Measurements from ENCODE around the gene CARD8.

CARD8 gene

GRCh38 chr19:48203794-48204628 lies 51.7 kb downstream of the CARD8 start:
- peak; percentile 90 for DNase-seq

- no peak for DNase-seq
These were observed 52.4 kb downstream of the CARD8 start for GRCh38 chr19:48203222-48203793.

DNA sequence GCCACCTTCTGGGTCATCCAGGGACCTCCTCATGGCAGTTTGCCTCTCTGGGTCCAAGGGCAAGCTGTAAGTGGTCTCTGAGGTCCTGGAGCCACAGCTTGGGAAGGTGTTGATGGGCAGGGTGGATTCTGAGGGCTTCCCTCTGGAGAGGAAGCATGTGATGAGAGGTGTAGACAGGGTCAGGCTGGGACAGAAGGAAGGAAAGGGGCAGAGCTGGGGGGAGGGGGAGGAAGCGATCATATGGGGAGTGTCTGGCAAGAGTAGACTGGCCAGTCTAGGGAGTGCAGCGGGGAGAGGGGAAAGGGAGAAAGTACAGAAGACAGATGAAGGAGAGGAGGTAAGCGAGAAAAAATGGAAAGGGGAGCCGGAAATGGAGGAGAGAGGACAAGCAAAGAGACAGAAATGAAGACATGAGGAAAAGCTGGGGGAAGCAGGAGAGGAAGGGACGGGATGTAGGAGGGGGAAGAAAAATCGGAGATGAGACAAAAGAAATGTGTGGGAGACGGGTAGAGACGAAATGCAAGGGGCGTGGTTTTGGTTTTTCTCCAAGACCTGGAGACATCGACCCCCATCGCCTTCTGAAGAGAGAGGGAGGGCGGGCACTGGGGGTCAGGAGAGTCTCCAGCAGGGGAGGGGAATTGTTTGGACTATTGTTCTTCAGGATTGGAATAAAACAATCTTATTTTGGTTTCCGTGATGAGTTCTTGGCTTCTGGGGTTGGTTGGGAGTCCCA lies 58.6 kb downstream of the CARD8 start:
- DNase-seq = no peak

DNA sequence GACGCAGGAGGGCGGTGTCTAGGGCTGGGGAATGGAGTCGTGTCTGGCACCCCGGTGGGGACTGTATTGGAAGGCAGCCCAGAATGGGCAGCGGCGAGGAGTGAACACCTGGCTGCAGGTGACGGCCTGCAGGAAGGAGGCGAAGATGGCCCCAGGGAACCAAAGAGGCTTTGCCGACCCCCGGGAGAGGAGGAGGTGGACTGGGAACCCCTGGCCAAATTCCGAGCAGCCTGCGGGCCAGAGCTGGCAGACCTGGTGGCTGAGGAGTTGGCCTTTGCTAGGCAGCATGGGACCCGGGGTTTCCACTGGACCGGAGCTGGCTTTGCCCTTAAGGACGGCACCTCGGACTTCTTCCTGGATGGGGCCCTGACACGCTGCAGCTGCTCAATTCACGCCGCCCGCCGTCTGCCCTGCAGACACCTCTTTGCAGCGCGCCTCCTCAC lies 59.4 kb downstream of the CARD8 start:
- DNase-seq = no peak

GRCh38 chr19:48194844-48195830 lies 60.6 kb downstream of the CARD8 start:
- DNase-seq = no peak

DNA sequence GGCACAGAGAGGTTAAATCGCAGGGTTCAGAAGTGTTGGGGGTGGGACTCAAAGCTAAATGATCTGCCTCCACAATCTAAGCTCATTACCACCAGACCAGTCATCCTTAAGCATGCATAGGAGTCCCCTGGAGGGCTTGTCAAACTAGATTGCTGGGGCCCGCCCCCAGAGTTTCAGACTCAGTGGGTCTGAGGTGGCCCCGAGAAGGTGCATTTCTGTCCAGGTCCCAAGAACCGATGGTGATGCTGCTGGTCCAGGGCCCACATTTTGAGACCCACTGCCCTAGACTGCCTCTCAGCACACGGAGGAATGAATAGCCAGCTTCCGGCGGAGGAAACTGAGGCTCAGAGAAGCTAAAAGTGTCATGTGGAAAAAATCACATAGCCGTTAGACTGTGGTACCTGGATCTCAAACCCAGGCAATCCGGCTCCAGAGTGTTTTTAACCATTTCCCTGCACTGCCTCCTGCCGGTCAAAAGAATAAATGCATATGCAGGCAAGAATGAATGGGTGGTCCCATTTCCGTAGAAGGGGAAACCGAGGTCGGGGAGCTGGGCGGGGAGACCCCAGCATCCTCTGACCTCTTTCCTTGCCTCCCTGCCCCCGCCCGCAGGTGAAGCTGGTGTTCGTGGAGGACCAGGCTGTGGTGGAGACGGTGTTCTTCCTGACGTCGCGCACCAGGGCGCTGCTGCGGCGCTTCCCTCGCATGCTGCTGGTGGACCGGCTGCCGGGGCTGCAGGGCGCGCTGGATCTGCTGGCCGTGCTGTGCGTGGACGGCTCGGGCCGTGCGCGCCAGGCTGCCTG lies 61.5 kb downstream of the CARD8 start:
- DNase-seq = peak; percentile 16

DNA sequence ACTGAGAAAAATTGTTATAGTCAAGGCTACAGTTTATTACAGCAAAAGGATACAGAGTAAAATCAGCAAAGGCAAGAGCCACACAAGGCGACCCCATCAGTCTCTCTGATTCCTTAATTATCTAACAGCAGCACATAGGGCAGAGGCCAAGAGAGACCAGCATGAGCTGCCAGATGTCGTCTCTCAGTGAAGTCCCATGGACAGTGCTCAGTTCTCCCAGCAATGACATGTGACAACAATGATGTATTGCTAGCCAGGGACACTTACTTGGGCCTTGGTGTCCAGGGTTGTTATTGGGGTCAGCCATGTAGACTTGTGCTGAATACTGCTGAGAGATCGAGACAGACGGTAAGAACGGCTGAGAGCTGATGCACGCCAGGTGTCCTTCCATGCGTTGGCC lies 63.0 kb downstream of the CARD8 start:
- DNase-seq = no peak

DNA sequence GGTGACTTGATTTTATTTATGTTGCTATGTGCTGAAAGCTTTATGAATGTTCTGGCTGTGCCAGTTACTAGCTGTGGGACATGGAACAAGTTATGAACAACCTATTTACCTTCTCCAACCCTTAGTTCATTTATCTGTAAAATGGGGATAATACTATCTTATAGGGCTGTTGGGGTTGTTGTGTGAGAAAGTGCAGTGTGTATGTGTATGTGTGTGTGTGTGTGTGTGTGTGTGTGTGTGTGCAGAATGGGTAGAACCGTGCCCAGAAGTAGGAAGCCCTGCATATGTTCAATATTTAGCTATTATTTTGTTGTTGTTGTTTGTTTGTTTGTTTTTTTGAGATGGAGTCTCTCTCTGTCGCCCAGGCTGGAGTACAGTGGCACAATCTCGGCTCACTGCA lies 64.8 kb downstream of the CARD8 start:
- no peak for DNase-seq

- DNase-seq = peak; percentile 44
These were observed 65.3 kb downstream of the CARD8 start for GRCh38 chr19:48190288-48190884.

- no peak for DNase-seq
These were observed 69.1 kb downstream of the CARD8 start for GRCh38 chr19:48186541-48186991.

DNA sequence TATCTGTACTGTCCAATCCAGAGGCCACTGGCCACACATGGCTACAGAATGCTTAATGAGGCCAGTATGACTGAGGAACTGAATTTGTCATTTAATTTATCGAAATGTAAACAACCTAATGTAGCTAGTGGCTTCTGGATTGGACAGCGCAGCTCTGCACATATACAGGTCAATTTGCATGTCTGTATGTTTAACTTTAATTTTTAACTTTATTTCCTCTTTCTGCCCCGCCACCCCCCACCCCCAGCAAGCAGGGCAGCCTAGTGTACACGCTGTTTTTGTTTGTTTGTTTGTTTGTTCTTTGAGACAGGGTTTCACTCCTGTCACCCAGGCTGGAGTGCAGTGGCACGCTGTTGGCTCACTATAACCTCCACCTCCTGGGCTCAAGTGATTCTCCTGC lies 69.7 kb downstream of the CARD8 start:
- no peak for DNase-seq

- no peak for DNase-seq
These were observed 72.4 kb downstream of the CARD8 start for GRCh38 chr19:48183356-48183755.

GRCh38 chr19:48182434-48182833 lies 73.3 kb downstream of the CARD8 start:
- no peak for DNase-seq

GRCh38 chr19:48181505-48181904 lies 74.2 kb downstream of the CARD8 start:
- no peak for DNase-seq

GRCh38 chr19:48176226-48176625 lies 79.5 kb downstream of the CARD8 start:
- no peak for DNase-seq

DNA sequence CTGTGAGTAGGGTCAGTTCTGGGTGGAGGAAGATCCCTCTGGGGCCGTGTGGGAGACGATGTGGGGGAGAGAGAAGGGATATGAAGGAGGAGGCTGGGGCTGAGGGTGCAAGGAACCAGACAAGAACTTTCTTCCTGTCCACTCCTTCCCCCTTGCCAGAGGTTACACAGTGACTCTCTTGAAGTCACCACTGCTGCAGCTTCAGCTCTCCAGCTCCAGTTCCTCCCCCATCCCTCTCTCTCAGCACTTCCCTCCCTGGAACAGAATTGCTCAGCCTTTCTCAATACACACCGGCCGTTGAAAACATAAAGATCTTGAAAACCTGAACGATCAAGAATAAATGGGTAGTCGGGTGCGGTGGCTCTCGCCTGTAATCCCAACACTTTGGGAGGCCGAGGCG lies 80.1 kb downstream of the CARD8 start:
- DNase-seq = no peak

GRCh38 chr19:48174445-48175030 lies 81.2 kb downstream of the CARD8 start:
- DNase-seq = no peak

GRCh38 chr19:48171710-48172109 lies 84.0 kb downstream of the CARD8 start:
- no peak for DNase-seq

DNA sequence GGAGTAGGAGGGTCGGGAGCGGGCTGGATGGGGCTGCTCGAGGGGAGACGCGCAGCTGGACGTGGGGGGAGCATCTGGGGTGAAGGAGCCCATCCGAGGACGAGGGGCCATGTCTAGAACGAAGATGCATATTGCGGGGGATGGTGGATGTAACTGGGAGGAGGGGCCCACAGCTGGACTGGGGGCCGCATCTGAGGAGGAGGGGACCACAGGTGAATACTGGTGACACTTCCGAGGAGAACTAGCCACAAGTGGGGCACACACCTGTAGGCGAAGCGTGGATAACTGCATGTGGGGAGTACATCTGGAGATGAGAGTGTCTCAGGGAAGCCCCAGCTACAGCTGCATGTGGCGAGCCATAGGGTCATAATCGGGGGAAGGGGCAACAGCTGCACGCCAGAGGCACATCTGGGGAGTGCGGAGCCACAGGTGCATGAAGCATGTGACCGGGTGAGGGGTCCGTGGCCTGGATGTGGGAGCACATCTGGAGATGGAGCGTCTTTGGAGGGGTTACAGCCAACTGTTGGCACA lies 84.8 kb downstream of the CARD8 start:
- no peak for DNase-seq

All from stimulated activated CD4-positive, alpha-beta T cell treated with anti-CD3 and anti-CD28 coated beads, Interleukin-4, amount 100 ng/mL, for 1 hour (primary cell).